GM12873 (cell line): ENCODE measurements around the gene GNAT3.

Experiments used
- CTCF ChIP-seq: IDR thresholded peaks from 2 replicates; pipeline ENCODE4 v1.5.1; 2012; ENCODE audit warnings: low read depth, mild to moderate bottlenecking, moderate library complexity, low read length, control low read depth; ENCODE audit not compliant: insufficient read depth; ENCODE audit errors: missing control alignments

The GNAT3 gene

DNA sequence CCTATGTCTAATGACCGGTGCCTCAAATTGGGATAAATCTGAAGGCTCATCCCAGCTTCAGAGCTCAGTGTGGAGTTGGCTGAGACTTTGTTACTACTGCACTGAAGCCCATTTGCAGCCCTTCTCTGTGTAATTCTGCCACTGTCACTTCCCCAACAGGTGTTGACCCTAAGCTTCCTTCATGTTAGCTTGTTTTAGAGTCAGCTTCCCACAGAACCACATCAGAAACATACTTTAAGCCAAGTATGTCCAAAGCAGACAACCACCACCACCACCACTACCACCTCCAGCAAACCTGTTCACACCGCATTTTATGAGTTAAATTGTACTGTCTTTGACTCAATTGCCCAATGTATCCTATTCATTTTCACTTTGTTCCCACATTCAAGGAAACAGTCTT, 25.2 kb upstream of the GNAT3 start:
- no peak for TF ChIP-seq CTCF

GRCh38 chr7:80536426-80536825, 24.6 kb upstream of the GNAT3 start:
- TF ChIP-seq CTCF = no peak

- no peak for TF ChIP-seq CTCF
Observed at GRCh38 chr7:80533287-80533686, 21.4 kb upstream of the GNAT3 start.

GRCh38 chr7:80532153-80532552, 20.3 kb upstream of the GNAT3 start:
- no peak for TF ChIP-seq CTCF

DNA sequence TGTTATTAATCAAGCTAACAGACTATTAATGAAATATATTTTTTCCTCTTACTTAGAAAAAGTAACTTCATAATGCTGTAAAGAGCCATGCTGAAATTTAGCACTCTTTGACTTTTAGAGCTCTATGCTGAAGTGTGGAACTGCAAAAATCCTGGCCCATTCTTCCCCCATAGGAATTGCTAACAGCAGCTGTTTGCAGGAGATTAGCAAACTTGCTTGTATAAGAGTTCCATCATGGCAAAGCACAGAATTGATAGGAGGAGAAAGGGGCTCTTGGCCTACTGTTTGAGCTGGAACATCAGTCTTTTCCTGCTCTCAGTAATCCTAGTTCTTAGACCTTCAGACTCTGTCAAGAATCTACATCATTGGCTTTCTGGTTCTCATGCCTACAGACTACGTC, 18.3 kb upstream of the GNAT3 start:
- no peak for TF ChIP-seq CTCF

- TF ChIP-seq CTCF = no peak
Observed at GRCh38 chr7:80529362-80529761, 17.5 kb upstream of the GNAT3 start.

DNA sequence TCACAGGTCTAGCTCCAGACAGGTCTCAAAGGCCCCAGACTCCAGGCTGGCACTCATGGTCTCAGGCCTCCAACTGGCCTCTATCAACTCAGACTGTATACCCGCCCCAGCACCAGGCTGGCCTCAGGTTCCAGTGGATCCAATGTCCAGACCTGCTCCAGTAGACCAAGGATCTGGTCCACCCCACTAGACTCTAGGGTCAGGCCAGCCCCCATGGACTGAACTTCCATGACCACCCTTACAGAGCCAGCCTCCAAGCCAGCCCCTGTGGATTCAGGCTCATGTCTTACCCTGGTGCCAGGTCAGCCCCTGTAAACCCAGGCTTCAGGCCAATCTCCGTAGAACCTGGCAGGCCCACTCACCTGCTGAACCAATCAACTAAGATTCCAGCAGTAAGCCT, 16.8 kb upstream of the GNAT3 start:
- no peak for TF ChIP-seq CTCF

DNA sequence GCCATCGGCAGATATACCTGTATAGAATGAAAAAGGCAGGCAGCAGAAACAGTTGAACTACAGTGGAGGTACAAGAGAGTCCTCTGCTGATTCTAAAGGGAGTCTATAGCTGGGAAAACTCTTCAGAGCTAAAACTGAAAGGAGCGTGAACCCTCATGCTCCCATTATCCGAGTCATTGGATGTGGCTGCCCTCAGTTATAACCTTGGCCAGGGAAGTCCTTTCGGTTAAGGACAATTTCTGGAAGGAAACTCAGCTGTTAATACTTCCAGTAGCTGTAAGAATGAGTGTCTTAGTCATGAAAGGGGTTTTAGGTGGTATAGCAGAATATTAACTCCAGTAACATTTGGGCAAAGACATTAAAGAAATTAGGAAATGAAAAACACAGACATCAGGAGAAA, 14.6 kb upstream of the GNAT3 start:
- no peak for TF ChIP-seq CTCF
